GM19193 (cell line): ENCODE results near the gene BCL11A.

ENCODE experiments used
- POLR2A ChIP-seq: IDR thresholded peaks from 4 replicates; pipeline ENCODE4 v1.6.1; 2011; ENCODE audit not compliant: insufficient read depth, insufficient read length; ENCODE audit errors: extremely low read depth

Gene BCL11A

GRCh38 chr2:60528281-60529020, 25.0 kb downstream of the BCL11A start:
- TF ChIP-seq POLR2A = no peak

- TF ChIP-seq POLR2A = no peak
These were observed 25.7 kb downstream of the BCL11A start for GRCh38 chr2:60527762-60528161.

- TF ChIP-seq POLR2A = no peak
These were observed 26.8 kb downstream of the BCL11A start for GRCh38 chr2:60526623-60527022.

- TF ChIP-seq POLR2A = no peak
These were observed 27.6 kb downstream of the BCL11A start for GRCh38 chr2:60525899-60526298.

- TF ChIP-seq POLR2A = no peak
These were observed 28.6 kb downstream of the BCL11A start for GRCh38 chr2:60524874-60525273.

- no peak for TF ChIP-seq POLR2A
These were observed 29.5 kb downstream of the BCL11A start for GRCh38 chr2:60523963-60524362.

GRCh38 chr2:60522462-60522861, 31.0 kb downstream of the BCL11A start:
- TF ChIP-seq POLR2A = no peak

- TF ChIP-seq POLR2A = no peak
These were observed 31.8 kb downstream of the BCL11A start for GRCh38 chr2:60521626-60522025.

- TF ChIP-seq POLR2A = no peak
These were observed 32.4 kb downstream of the BCL11A start for GRCh38 chr2:60520917-60521539.

- no peak for TF ChIP-seq POLR2A
These were observed 33.1 kb downstream of the BCL11A start for GRCh38 chr2:60520151-60520876.

- TF ChIP-seq POLR2A = no peak
These were observed 34.1 kb downstream of the BCL11A start for GRCh38 chr2:60519231-60519863.

- TF ChIP-seq POLR2A = no peak
These were observed 34.9 kb downstream of the BCL11A start for GRCh38 chr2:60518567-60518966.

GRCh38 chr2:60517446-60517845, 36.0 kb downstream of the BCL11A start:
- no peak for TF ChIP-seq POLR2A

GRCh38 chr2:60516826-60517225, 36.6 kb downstream of the BCL11A start:
- no peak for TF ChIP-seq POLR2A

GRCh38 chr2:60516383-60516811, 37.1 kb downstream of the BCL11A start:
- TF ChIP-seq POLR2A = no peak
